Measurements from ENCODE around the gene PARP6. TPM values are rescaled to one million over a fixed set of nuclear protein-coding genes. Genes with fewer than 3 reads are reported as not detected.

PARP6 gene
- polyA plus RNA-seq, 1 donor from 2014 or later = 218 TPM

- no peaks in the 10 kb centered on the region for H3K9me2 ChIP-seq (ENCODE audit: insufficient read depth, low read length)
- TF ChIP-seq CTCF (IDR thresholded peaks at IDR 0.05; ENCODE audit: poor library complexity, severe bottlenecking) (no peak), TAF1 (IDR thresholded peaks at IDR 0.05; ENCODE audit: low read depth) (no peak), EZH2 (IDR thresholded peaks at IDR 0.05; ENCODE audit: borderline replicate concordance, insufficient read depth, low read length, poor library complexity, severe bottlenecking) (no peak), RAD21 (conservative IDR thresholded peaks at IDR 0.05) (no peak), EP300 (conservative IDR thresholded peaks at IDR 0.05; ENCODE audit: poor library complexity, severe bottlenecking) (no peak), MXI1 (conservative IDR thresholded peaks at IDR 0.05; ENCODE audit: poor library complexity, severe bottlenecking) (no peak), POLR2AphosphoS5 (IDR thresholded peaks at IDR 0.05) (no peak), SMC3 (conservative IDR thresholded peaks at IDR 0.05; ENCODE audit: poor library complexity) (no peak), REST (IDR thresholded peaks at IDR 0.05; ENCODE audit: borderline replicate concordance) (no peak)
- H3K4me2 ChIP-seq (ENCODE audit: low read length) = no peak overlapping the region
- no peaks in the 10 kb centered on the region for H3K27me3 ChIP-seq (ENCODE audit: insufficient read depth, low read depth, low read length)
- no peak overlapping the region for H3K9ac ChIP-seq (ENCODE audit: low read length)
- H3K36me3 ChIP-seq (ENCODE audit: insufficient read depth, low read length) = no peaks in the 10 kb centered on the region
- no peak overlapping the region for H2AFZ ChIP-seq (ENCODE audit: low read depth, low read length)
- H3K9me3 ChIP-seq (ENCODE audit: low read length) = no peaks in the 10 kb centered on the region
- H3K79me2 ChIP-seq (replicated peaks; ENCODE audit: insufficient read depth, low read length) = no peaks in the 10 kb centered on the region
- H3K4me3 ChIP-seq (ENCODE audit: low read length) = no peak overlapping the region
- no peaks in the 10 kb centered on the region for H3F3A ChIP-seq (ENCODE audit: insufficient read depth, low read length, poor library complexity, severe bottlenecking)
- no peak overlapping the region for H3K27ac ChIP-seq (ENCODE audit: low read length)
- H4K20me1 ChIP-seq (ENCODE audit: insufficient read depth) = no peaks in the 10 kb centered on the region
Measured at GRCh38 chr15:72281713-72282112, 9.4 kb upstream of the PARP6 start.

GRCh38 chr15:72280751-72281150 is 8.4 kb upstream of the PARP6 start:
- Histone ChIP-seq H3K9me3 (ENCODE audit: low read length) (no peaks in the 10 kb centered on the region), H3K27me3 (ENCODE audit: insufficient read depth, low read depth, low read length) (no peaks in the 10 kb centered on the region), H2AFZ (ENCODE audit: low read depth, low read length) (no peak overlapping the region), H3K36me3 (ENCODE audit: insufficient read depth, low read length) (no peaks in the 10 kb centered on the region), H3K4me3 (ENCODE audit: low read length) (no peak overlapping the region), H3K4me2 (ENCODE audit: low read length) (no peak overlapping the region), H3K79me2 (replicated peaks; ENCODE audit: insufficient read depth, low read length) (no peaks in the 10 kb centered on the region), H3K9me2 (ENCODE audit: insufficient read depth, low read length) (no peaks in the 10 kb centered on the region), H3F3A (ENCODE audit: insufficient read depth, low read length, poor library complexity, severe bottlenecking) (no peaks in the 10 kb centered on the region), H4K20me1 (ENCODE audit: insufficient read depth) (no peaks in the 10 kb centered on the region), H3K27ac (ENCODE audit: low read length) (no peak overlapping the region), H3K9ac (ENCODE audit: low read length) (no peak overlapping the region)
- TF ChIP-seq EP300 (conservative IDR thresholded peaks at IDR 0.05; ENCODE audit: poor library complexity, severe bottlenecking) (no peak), TAF1 (IDR thresholded peaks at IDR 0.05; ENCODE audit: low read depth) (no peak), POLR2AphosphoS5 (IDR thresholded peaks at IDR 0.05) (no peak), REST (IDR thresholded peaks at IDR 0.05; ENCODE audit: borderline replicate concordance) (no peak), MXI1 (conservative IDR thresholded peaks at IDR 0.05; ENCODE audit: poor library complexity, severe bottlenecking) (no peak), RAD21 (conservative IDR thresholded peaks at IDR 0.05) (no peak), CTCF (IDR thresholded peaks at IDR 0.05; ENCODE audit: poor library complexity, severe bottlenecking) (no peak), SMC3 (conservative IDR thresholded peaks at IDR 0.05; ENCODE audit: poor library complexity) (no peak), EZH2 (IDR thresholded peaks at IDR 0.05; ENCODE audit: borderline replicate concordance, insufficient read depth, low read length, poor library complexity, severe bottlenecking) (no peak)

All from neural cell (in vitro differentiated cells).